Upper lobe of left lung (tissue), 4 donors: ENCODE results near the gene NPBWR2.

ENCODE experiments used
- CTCF ChIP-seq, 6 experiments: fragments of 450-650 bp in 4 of 6; fragments of 200-600 bp in 2 of 6; sonication (generic) in 2 of 6; IDR thresholded peaks; one replicate each; pipeline ENCODE4 v1.5.1; 2016 to 2019; ENCODE audit warnings: antibody characterized with exemption in 6 of 6
- EP300 ChIP-seq, 4 donors: sonication (generic); formaldehyde crosslinking; IDR thresholded peaks; one replicate each; pipeline ENCODE4 v1.5.1; 2017; ENCODE audit warnings: antibody characterized with exemption in 4 of 4, control low read depth in 2 of 4
- POLR2A ChIP-seq, 4 donors: fragments of 450-650 bp; IDR thresholded peaks; one replicate each; pipeline ENCODE4 v1.5.1; 2016 to 2017; ENCODE audit warnings: antibody characterized with exemption in 4 of 4, mild to moderate bottlenecking in 2 of 4
- POLR2AphosphoS5 ChIP-seq, 2 donors: sonication (generic); formaldehyde crosslinking; IDR thresholded peaks; one replicate each; pipeline ENCODE4 v1.5.1; 2017; ENCODE audit warnings: antibody characterized with exemption in 2 of 2

GRCh38 chr20:64072498-64073063, 34.8 kb downstream of the NPBWR2 start:
- TF ChIP-seq CTCF (IDR thresholded peaks at IDR 0.05) = no peak
- no peak for TF ChIP-seq POLR2A (IDR thresholded peaks at IDR 0.05)
- TF ChIP-seq POLR2AphosphoS5 (IDR thresholded peaks at IDR 0.05) = no peak
- TF ChIP-seq EP300 (IDR thresholded peaks at IDR 0.05) = no peak
